Measurements from ENCODE around the gene IQCC. TPM values are rescaled to one million over a fixed set of nuclear protein-coding genes. Genes with fewer than 3 reads are reported as not detected.
A peak's percentile ranks its signal among the peaks of the same experiment; 100 is the strongest.

IQCC gene
- total RNA-seq, 1 donor from 2014 or later: 4.7 TPM

- DNase-seq (ENCODE audit: extremely low spot score, unreplicated experiment): no peak
- TF ChIP-seq CTCF (conservative IDR thresholded peaks at IDR 0.05): no peak
- Mint-ChIP-seq H3K36me3 (peaks cover 11% of the 10 kb centered on the region), H3K27ac (no peak overlapping the region), H3K27me3 (no peaks in the 10 kb centered on the region), H3K4me1 (ENCODE audit: unreplicated experiment) (peaks cover 3% of the 10 kb centered on the region), H3K4me3 (no peak overlapping the region), H3K9me3 (no peaks in the 10 kb centered on the region)
These were observed 27.3 kb downstream of the IQCC start for GRCh38 chr1:32232558-32233304.

- H3K9me3 Mint-ChIP-seq: no peaks in the 10 kb centered on the region
- no peak overlapping the region for H3K4me3 Mint-ChIP-seq
- no peak for TF ChIP-seq CTCF (conservative IDR thresholded peaks at IDR 0.05)
- no peak overlapping the region for H3K27ac Mint-ChIP-seq
- no peaks in the 10 kb centered on the region for H3K36me3 Mint-ChIP-seq
- DNase-seq (ENCODE audit: extremely low spot score, unreplicated experiment): no peak
- H3K4me1 Mint-ChIP-seq (ENCODE audit: unreplicated experiment): peaks cover 11% of the 10 kb centered on the region
- no peaks in the 10 kb centered on the region for H3K27me3 Mint-ChIP-seq
These were observed 29.3 kb downstream of the IQCC start for GRCh38 chr1:32234792-32235191.

GRCh38 chr1:32239337-32239736 is 33.9 kb downstream of the IQCC start:
- no peak for DNase-seq (ENCODE audit: extremely low spot score, unreplicated experiment)
- no peaks in the 10 kb centered on the region for H3K27me3 Mint-ChIP-seq
- H3K9me3 Mint-ChIP-seq: no peaks in the 10 kb centered on the region
- H3K4me1 Mint-ChIP-seq (ENCODE audit: unreplicated experiment): peaks cover 22% of the 10 kb centered on the region
- TF ChIP-seq CTCF (conservative IDR thresholded peaks at IDR 0.05): no peak
- peak overlapping the region; percentile 55 for H3K27ac Mint-ChIP-seq
- no peaks in the 10 kb centered on the region for H3K36me3 Mint-ChIP-seq
- peak overlapping the region; percentile 91 for H3K4me3 Mint-ChIP-seq

GRCh38 chr1:32239790-32240139 is 34.3 kb downstream of the IQCC start:
- peak overlapping the region; percentile 55 for H3K27ac Mint-ChIP-seq
- DNase-seq (ENCODE audit: extremely low spot score, unreplicated experiment): no peak

GRCh38 chr1:32240140-32240951 is 34.9 kb downstream of the IQCC start:
- Mint-ChIP-seq H3K4me3 (peak overlapping the region; percentile 91), H3K27ac (peak overlapping the region; percentile 81), H3K4me1 (ENCODE audit: unreplicated experiment) (peaks cover 22% of the 10 kb centered on the region), H3K36me3 (no peaks in the 10 kb centered on the region), H3K27me3 (no peaks in the 10 kb centered on the region), H3K9me3 (no peaks in the 10 kb centered on the region)
- TF ChIP-seq CTCF (conservative IDR thresholded peaks at IDR 0.05): peak; percentile 30
- DNase-seq (ENCODE audit: extremely low spot score, unreplicated experiment): peak; percentile 80

More at GRCh38 chr1:32239790-32240139, 34.3 kb downstream of the IQCC start:
- peaks cover 22% of the 10 kb centered on the region for H3K4me1 Mint-ChIP-seq (ENCODE audit: unreplicated experiment)
- H3K9me3 Mint-ChIP-seq: no peaks in the 10 kb centered on the region
- peak overlapping the region; percentile 91 for H3K4me3 Mint-ChIP-seq
- no peak for TF ChIP-seq CTCF (conservative IDR thresholded peaks at IDR 0.05)
- no peaks in the 10 kb centered on the region for H3K36me3 Mint-ChIP-seq
- no peaks in the 10 kb centered on the region for H3K27me3 Mint-ChIP-seq

Measured in type B pancreatic cell (in vitro differentiated cells).